Neural crest cell (in vitro differentiated cells): ENCODE measurements around the gene MT2A. TPM values are rescaled to one million over a fixed set of nuclear protein-coding genes. Genes with fewer than 3 reads are reported as not detected.

Experiments
- DNase-seq: peaks from one replicate; pipeline ENCODE4 v3.0.0; 2021; ENCODE audit warnings: low read depth, mixed read lengths, low spot score
- H3K27ac Mint-ChIP-seq: one replicate; pipeline ENCODE4 v1.8.0; 2021; ENCODE audit warnings: mild to moderate bottlenecking, mixed read lengths; ENCODE audit not compliant: unreplicated experiment
- H3K27me3 Mint-ChIP-seq: 2 replicates; pipeline ENCODE4 v1.8.0; 2021; ENCODE audit warnings: low read depth, mild to moderate bottlenecking, mixed read lengths
- H3K36me3 Mint-ChIP-seq: 2 replicates; pipeline ENCODE4 v1.8.0; 2021; ENCODE audit warnings: low read depth, mild to moderate bottlenecking, mixed read lengths
- H3K4me1 Mint-ChIP-seq: 2 replicates; pipeline ENCODE4 v1.8.0; 2021; ENCODE audit warnings: mixed read lengths
- H3K4me3 Mint-ChIP-seq: one replicate; pipeline ENCODE4 v1.8.0; 2021; ENCODE audit warnings: mild to moderate bottlenecking, mixed read lengths
- H3K9me3 Mint-ChIP-seq: 2 replicates; pipeline ENCODE4 v1.8.0; 2021; ENCODE audit warnings: mixed read lengths
- CTCF ChIP-seq: fragments of 200-600 bp; sonication (generic); conservative IDR thresholded peaks from 2 replicates; pipeline ENCODE4 v1.5.0; 2021; ENCODE audit warnings: antibody characterized with exemption, mild to moderate bottlenecking
- total RNA-seq: library from RNA; stranded (reverse); gene quantifications from 2 replicates; pipeline ENCODE4 v1.2.1, GENCODE V29; 2021

MT2A gene
- total RNA-seq, 1 donor from 2014 or later: 11.6 TPM

- Mint-ChIP-seq H3K4me3 (peak within 1 kb of the TSS; percentile 83), H3K4me1 (peaks cover 13% of the 10 kb centered on the region), H3K27ac (no peak within 1 kb of the TSS), H3K27me3 (peaks cover 91% of the 10 kb centered on the region), H3K9me3 (no peaks in the 10 kb centered on the region), H3K36me3 (no peaks in the 10 kb centered on the region)
- DNase-seq: no peak
- TF ChIP-seq CTCF: no peak
Measured at GRCh38 chr16:56589141-56590039, 19.0 kb upstream of the MT2A start, which contains the start of gene MT3. MT3 (plus strand) TSS chr16:56589528; CDS start chr16:56589591, 63 bp downstream.

- Mint-ChIP-seq H3K9me3 (no peaks in the 10 kb centered on the region), H3K27ac (no peak overlapping the region), H3K4me3 (no peak overlapping the region), H3K27me3 (peaks cover 83% of the 10 kb centered on the region), H3K36me3 (no peaks in the 10 kb centered on the region), H3K4me1 (peaks cover 13% of the 10 kb centered on the region)
- TF ChIP-seq CTCF: no peak
- DNase-seq: no peak
Measured at GRCh38 chr16:56591377-56592060, 16.9 kb upstream of the MT2A start.

GRCh38 chr16:56593573-56594291 lies 14.7 kb upstream of the MT2A start:
- H3K36me3 Mint-ChIP-seq: no peaks in the 10 kb centered on the region
- H3K27me3 Mint-ChIP-seq: peaks cover 78% of the 10 kb centered on the region

GRCh38 chr16:56594292-56594619 lies 14.1 kb upstream of the MT2A start:
- peaks cover 9% of the 10 kb centered on the region for H3K4me1 Mint-ChIP-seq
- no peak overlapping the region for H3K27ac Mint-ChIP-seq
- no peak overlapping the region for H3K4me3 Mint-ChIP-seq
- peaks cover 3% of the 10 kb centered on the region for H3K9me3 Mint-ChIP-seq
- no peak for TF ChIP-seq CTCF
- DNase-seq: no peak
- no peaks in the 10 kb centered on the region for H3K36me3 Mint-ChIP-seq
- peaks cover 72% of the 10 kb centered on the region for H3K27me3 Mint-ChIP-seq

More at GRCh38 chr16:56593573-56594291, 14.7 kb upstream of the MT2A start:
- H3K27ac Mint-ChIP-seq: no peak overlapping the region
- no peak for DNase-seq
- H3K4me1 Mint-ChIP-seq: peaks cover 12% of the 10 kb centered on the region
- H3K9me3 Mint-ChIP-seq: peaks cover 3% of the 10 kb centered on the region
- H3K4me3 Mint-ChIP-seq: no peak overlapping the region
- no peak for TF ChIP-seq CTCF

- DNase-seq: peak; percentile 35
- H3K27ac Mint-ChIP-seq: no peak overlapping the region
- peaks cover 6% of the 10 kb centered on the region for H3K4me1 Mint-ChIP-seq
- H3K9me3 Mint-ChIP-seq: peaks cover 3% of the 10 kb centered on the region
- no peak overlapping the region for H3K4me3 Mint-ChIP-seq
- TF ChIP-seq CTCF: peak; percentile 66
- H3K27me3 Mint-ChIP-seq: peaks cover 32% of the 10 kb centered on the region
- H3K36me3 Mint-ChIP-seq: no peaks in the 10 kb centered on the region
Measured at GRCh38 chr16:56600398-56600999, 7.9 kb upstream of the MT2A start.
